HL-60/S4 treated with retinoic acid at 250 ng/mL for 4 days and 3 days (cell line): ENCODE results near the gene PCAT7.

ENCODE experiments used
- in situ Hi-C: fragments of 300-500 bp; cut with MboI; formaldehyde crosslinking; loops from 2 replicates; pipeline ENCODE4 v1.7.0; 2022; ENCODE audit warnings: low sequenced_read_pairs

The PCAT7 gene

GRCh38 chr9:94600715-94601114 lies 45.8 kb downstream of the PCAT7 start:
- in situ Hi-C loops, result no loop called here

- in situ Hi-C loops, result no loop called here
Observed at GRCh38 chr9:94602666-94603065, 47.8 kb downstream of the PCAT7 start.

- in situ Hi-C loops, result no loop called here
Observed at GRCh38 chr9:94603259-94604160, 48.6 kb downstream of the PCAT7 start.

GRCh38 chr9:94606646-94607422 lies 52.0 kb downstream of the PCAT7 start:
- in situ Hi-C loops, result no loop called here

- in situ Hi-C loops, result no loop called here
Observed at GRCh38 chr9:94607423-94607691, 52.5 kb downstream of the PCAT7 start.

- in situ Hi-C loops, result no loop called here
Observed at GRCh38 chr9:94610181-94610606, 55.3 kb downstream of the PCAT7 start.

GRCh38 chr9:94611638-94612068 lies 56.8 kb downstream of the PCAT7 start:
- in situ Hi-C loops, result no loop called here

- in situ Hi-C loops, result no loop called here
Observed at GRCh38 chr9:94612071-94612470, 57.2 kb downstream of the PCAT7 start.

- in situ Hi-C loops, result no loop called here
Observed at GRCh38 chr9:94613003-94613402, 58.1 kb downstream of the PCAT7 start.

GRCh38 chr9:94619026-94619425 lies 64.1 kb downstream of the PCAT7 start:
- in situ Hi-C loops, result no loop called here
